GM12875 (cell line): ENCODE results near the gene FOXC1.

ENCODE experiments used
- H3K4me3 ChIP-seq: one replicate; pipeline ENCODE4 v1.5.1; 2011; ENCODE audit warnings: low read depth, low read length, control low read depth
- CTCF ChIP-seq: IDR thresholded peaks from 2 replicates; pipeline ENCODE4 v1.5.1; 2011; ENCODE audit warnings: low read depth, mild to moderate bottlenecking, control low read depth, inconsistent platforms, low read length, moderate library complexity, borderline replicate concordance; ENCODE audit not compliant: insufficient read depth

Gene FOXC1

GRCh38 chr6:1590580-1590979 lies 19.1 kb upstream of the FOXC1 start:
- H3K4me3 ChIP-seq = no peak overlapping the region
- TF ChIP-seq CTCF = no peak

GRCh38 chr6:1591243-1591642 lies 18.5 kb upstream of the FOXC1 start:
- H3K4me3 ChIP-seq = no peak overlapping the region
- TF ChIP-seq CTCF = no peak

GRCh38 chr6:1591926-1592325 lies 17.8 kb upstream of the FOXC1 start:
- TF ChIP-seq CTCF = no peak
- H3K4me3 ChIP-seq = no peak overlapping the region

GRCh38 chr6:1592852-1593251 lies 16.9 kb upstream of the FOXC1 start:
- H3K4me3 ChIP-seq = no peak overlapping the region
- TF ChIP-seq CTCF = no peak

GRCh38 chr6:1593286-1593957 lies 16.3 kb upstream of the FOXC1 start:
- TF ChIP-seq CTCF = no peak

GRCh38 chr6:1593958-1594314 lies 15.8 kb upstream of the FOXC1 start:
- no peak overlapping the region for H3K4me3 ChIP-seq
- no peak for TF ChIP-seq CTCF

More at GRCh38 chr6:1593286-1593957, 16.3 kb upstream of the FOXC1 start:
- no peak overlapping the region for H3K4me3 ChIP-seq

GRCh38 chr6:1594445-1595200 lies 15.1 kb upstream of the FOXC1 start:
- TF ChIP-seq CTCF = no peak
- H3K4me3 ChIP-seq = no peak overlapping the region
